Measurements from ENCODE around the gene EFCAB7.

The EFCAB7 gene

GRCh38 chr1:63611231-63611630, 87.9 kb downstream of the EFCAB7 start:
- no peak for DNase-seq

GRCh38 chr1:63612564-63612963, 89.2 kb downstream of the EFCAB7 start:
- no peak for DNase-seq

GRCh38 chr1:63612971-63613370, 89.6 kb downstream of the EFCAB7 start:
- no peak for DNase-seq

- DNase-seq = peak; percentile 6
Observed at GRCh38 chr1:63615768-63616420, 92.6 kb downstream of the EFCAB7 start.

- DNase-seq = no peak
Observed at GRCh38 chr1:63617450-63617849, 94.1 kb downstream of the EFCAB7 start.

- no peak for DNase-seq
Observed at GRCh38 chr1:63618011-63618410, 94.7 kb downstream of the EFCAB7 start.

- no peak for DNase-seq
Observed at GRCh38 chr1:63619558-63619957, 96.2 kb downstream of the EFCAB7 start.

GRCh38 chr1:63620671-63621070, 97.3 kb downstream of the EFCAB7 start:
- no peak for DNase-seq

- no peak for DNase-seq
Observed at GRCh38 chr1:63621075-63621474, 97.8 kb downstream of the EFCAB7 start.

- no peak for DNase-seq
Observed at GRCh38 chr1:63621698-63622097, 98.4 kb downstream of the EFCAB7 start.

Measured in GOT3 (cell line).